Measurements from ENCODE around the gene DYSF.
"Not testable (repeated sequence)": the region's sequence is repeated elsewhere in the genome, so short reads cannot be mapped to it uniquely, and the experiment has no call there.

The DYSF gene

GRCh38 chr2:71473346-71474031 lies 20.1 kb downstream of the DYSF start:
- no peak for DNase-seq

- no peak for DNase-seq
These were observed 20.9 kb downstream of the DYSF start for GRCh38 chr2:71474116-71474743.

GRCh38 chr2:71474744-71475397 lies 21.5 kb downstream of the DYSF start:
- no peak for DNase-seq

- DNase-seq: no peak
These were observed 23.1 kb downstream of the DYSF start for GRCh38 chr2:71476495-71476894.

DNA sequence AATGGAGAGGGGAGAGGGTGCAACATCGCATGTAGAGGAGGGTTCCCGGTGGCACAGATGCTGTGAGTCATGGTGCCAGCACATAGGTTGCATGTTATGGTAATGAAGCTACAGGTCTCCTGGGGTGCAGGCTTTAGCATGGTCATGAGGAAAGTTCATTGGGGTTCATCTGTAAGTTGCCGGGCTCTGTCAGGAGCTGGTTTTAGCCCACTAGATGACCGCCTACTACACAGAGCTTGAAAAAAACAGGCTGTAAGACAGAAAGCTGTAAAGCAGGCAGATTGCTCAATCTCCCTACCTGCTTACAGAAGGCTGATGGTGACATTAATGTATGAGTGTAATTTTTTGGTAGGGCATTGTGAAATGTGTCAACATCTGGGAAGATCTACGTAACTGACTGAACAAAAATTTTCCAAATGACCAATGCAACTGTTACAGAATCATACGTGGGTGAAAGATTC lies 23.9 kb downstream of the DYSF start:
- DNase-seq: no peak

DNA sequence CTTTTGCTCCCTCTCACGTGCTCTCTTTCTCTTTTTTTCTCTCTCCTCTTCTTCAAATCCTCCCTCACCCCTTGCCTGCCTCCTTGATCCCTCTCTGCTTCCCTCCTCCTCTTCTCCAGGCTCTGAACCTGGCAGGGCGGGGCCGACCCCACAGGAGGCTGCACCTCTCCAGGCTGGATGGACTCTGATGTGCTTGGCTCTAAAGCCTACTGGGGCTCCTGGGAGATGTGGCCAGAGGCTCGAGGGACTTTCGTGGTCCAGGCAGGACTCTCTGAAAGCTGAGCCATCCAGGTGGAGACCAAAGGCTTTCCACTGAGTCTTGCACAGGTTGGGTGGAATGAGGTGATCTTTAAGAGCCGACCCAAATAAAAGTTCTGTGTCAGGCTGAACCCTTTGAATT lies 25.4 kb downstream of the DYSF start:
- no peak for DNase-seq

GRCh38 chr2:71479261-71479660 lies 25.9 kb downstream of the DYSF start:
- DNase-seq: no peak

DNA sequence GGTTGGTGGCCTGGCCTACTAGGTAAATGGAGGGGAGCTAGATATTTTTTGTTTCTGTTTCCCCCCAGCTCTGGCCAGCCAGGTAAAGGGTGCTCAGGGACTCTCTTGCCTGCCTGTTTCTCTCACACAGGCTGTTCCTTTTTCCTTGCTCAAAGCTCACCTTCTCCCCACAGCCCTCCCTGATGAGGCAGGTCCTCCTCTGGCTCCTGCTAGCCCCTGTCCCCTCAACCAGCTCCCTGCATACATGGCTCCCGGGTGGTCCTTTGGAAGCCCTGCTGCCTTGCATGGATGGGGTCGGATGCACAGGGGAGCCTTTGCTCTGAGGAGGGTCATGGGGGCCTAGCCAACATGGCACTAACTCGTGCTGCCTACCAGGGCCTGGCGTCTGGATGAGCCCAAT lies 27.8 kb downstream of the DYSF start:
- DNase-seq: no peak

GRCh38 chr2:71482055-71482454 lies 28.7 kb downstream of the DYSF start:
- no peak for DNase-seq

DNA sequence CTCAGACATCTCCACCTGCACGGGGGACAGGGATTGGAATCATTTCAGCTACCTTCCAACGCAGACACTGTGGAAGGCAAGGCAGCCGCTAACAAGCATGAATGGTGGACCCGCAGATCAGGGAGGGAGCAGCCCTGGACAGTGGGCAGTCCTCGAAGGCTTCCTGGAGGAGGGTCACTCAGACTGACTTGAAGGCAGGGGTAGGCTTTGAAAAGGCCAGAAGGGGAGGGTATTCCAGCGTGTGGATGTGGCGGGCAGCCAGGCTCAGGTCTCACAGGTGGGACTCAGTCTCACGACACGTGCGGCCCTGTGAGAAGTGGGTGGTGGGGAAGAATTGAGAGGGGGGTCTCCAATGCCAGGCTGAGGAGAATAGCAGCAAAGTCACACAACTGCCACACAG lies 29.9 kb downstream of the DYSF start:
- DNase-seq: no peak

DNA sequence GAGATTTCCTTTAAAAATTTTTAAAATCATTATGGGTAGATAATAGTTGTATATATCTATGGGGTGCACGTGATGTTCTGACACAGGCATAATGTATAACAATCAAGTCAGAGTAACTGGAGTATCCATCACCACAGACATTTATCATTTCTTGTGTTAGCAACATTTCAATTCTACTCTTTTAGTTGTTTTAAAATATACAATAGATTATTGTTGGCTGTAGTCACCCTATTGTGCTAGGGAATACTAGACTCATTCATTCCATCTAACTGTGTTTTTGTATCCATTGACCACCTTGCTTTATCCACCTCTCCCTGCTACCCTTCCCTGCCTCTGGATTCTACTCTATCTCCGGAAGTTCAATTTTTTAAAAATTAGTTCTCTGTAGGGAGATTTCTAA lies 31.0 kb downstream of the DYSF start:
- no peak for DNase-seq

DNA sequence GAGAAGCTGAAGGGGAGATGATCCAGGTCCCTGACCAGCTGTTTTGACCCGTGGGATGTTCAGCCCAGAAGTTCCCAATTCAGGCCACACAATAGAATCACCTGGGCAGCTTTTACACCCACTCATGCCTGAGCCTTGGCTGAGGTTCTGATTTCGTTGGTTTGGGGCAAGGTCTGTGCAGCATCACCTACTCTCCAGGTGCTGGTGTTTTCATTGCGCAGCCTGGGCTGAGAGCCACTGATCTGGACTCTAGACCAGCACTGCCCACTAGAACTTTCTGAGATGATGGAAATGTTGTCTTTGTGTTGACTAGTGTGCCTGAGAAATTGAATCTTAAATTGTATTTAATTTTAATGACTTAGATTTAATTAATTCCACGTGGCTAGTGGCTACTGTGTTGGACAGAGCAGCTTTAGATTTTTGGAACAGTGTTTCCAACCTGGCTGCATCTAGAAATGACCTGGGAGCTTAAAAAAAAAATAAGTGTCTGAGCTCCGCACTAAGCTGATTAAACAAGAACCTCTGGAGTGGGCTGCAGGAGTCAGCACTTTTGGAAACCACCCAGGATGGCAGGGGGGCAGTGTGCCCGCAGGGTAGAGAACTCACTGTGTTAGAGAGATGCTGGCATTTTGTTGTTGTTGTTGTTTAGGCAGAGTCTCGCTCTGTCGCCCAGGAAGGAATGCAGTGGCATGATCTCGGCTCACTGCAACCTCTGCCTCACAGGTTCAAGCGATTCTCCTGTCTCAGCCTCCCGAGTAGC lies 33.7 kb downstream of the DYSF start:
- DNase-seq: no peak

- not testable (repeated sequence) for DNase-seq
These were observed 38.2 kb downstream of the DYSF start for GRCh38 chr2:71491551-71491950.

DNA sequence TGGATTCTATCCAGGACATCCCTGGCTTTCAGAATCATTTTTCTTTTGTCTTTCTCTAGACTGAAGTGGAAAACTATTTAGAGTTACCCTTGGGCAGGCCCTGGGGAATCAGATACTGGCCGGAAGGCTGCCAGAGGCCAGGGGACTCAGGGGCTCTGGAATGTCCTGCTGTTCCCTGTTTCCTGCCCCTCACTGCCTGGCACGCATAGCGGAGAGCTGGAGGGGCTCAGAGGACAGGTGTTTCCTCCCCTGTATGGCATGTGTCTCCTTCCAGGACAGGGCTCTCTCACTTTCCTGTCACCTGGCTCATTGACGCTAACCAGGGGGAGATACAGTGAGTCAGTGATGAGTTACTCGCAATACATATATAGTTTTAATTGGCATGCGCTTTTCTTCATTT lies 38.8 kb downstream of the DYSF start:
- DNase-seq: no peak

- no peak for DNase-seq
These were observed 40.7 kb downstream of the DYSF start for GRCh38 chr2:71494091-71494490.

- DNase-seq: no peak
These were observed 41.3 kb downstream of the DYSF start for GRCh38 chr2:71494523-71495155.

DNA sequence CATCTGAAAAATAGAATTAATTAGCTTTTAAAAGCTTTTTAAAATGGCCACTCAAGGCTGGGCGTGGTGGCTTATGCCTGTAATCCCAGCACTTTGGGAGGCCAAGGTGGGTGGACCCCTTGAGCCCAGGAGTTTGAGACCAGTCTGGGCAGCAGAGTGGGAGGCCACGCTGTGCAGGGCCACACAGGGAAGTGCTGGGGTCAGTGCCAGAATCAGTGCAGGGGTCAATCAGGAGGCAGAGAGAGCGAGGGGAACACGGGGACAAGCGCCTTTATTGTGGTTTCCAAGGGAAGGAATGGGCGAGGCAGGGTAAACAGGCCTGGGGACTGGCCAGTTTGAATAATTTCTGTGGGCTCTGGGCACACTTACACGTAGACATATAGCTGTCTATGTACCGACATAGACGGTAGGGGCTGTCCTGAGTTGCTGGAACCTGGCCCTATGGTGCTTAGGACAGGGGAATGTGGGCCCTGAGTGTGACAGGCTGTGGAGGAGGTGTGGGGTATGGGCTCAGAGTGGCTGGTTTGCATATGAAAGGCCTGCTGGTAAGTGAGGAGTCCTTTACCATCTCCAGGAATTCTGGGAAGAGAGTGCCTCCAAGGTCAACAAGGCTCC lies 42.9 kb downstream of the DYSF start:
- no peak for DNase-seq

DNA sequence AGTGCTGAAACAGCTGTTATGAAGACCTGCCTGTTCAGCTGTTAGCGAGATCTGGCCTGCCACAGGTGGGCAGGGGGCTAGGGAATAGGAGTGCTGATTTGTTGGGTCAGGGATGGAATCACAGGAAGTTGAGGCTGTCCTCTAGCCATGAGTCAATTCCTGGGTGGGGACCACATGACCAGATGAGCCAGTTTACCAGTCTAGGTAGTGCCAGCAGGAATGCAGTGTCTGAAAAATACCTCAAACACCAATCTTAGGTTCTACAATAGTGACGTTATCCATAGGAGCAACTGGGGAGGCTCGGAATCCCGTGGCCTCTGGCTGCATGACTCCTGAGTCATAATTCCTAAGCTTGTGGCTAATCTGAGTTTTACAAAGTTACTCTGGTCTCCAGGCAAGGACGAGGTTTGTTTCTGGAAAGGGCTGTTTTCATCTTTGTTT lies 44.9 kb downstream of the DYSF start:
- no peak for DNase-seq

- no peak for DNase-seq
These were observed 46.3 kb downstream of the DYSF start for GRCh38 chr2:71499691-71500090.

DNA sequence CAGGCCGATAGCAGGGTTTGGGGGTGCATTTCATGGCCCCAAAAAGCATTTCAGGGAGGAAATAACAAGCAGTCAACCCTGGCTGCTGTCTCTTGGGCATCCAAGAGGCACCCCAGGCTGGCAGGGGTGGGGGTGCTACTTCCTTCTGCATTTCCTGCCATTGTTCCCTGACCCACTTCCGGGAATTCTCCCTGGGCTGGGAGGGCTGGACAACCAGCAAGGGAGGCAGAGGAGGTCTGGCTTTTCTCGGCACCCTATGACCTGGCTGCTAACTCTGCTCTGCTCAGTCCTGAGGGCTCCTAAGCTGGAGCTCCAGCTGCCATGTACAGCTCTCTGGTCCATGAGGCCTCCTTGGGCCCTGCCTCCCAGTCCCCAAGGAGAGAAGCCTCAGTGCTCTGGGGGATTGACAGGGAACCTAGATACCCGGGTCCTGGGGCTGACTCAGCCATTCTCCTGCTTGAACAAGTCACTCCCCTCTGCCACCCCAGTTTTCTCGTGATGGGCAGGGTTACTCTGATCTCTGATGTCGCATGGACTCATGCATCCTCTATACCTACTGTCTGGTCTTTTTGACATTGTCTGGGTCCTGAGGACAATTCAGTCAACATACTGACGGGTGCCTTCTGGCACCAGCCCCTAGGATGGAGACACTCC lies 47.2 kb downstream of the DYSF start:
- DNase-seq: no peak

DNA sequence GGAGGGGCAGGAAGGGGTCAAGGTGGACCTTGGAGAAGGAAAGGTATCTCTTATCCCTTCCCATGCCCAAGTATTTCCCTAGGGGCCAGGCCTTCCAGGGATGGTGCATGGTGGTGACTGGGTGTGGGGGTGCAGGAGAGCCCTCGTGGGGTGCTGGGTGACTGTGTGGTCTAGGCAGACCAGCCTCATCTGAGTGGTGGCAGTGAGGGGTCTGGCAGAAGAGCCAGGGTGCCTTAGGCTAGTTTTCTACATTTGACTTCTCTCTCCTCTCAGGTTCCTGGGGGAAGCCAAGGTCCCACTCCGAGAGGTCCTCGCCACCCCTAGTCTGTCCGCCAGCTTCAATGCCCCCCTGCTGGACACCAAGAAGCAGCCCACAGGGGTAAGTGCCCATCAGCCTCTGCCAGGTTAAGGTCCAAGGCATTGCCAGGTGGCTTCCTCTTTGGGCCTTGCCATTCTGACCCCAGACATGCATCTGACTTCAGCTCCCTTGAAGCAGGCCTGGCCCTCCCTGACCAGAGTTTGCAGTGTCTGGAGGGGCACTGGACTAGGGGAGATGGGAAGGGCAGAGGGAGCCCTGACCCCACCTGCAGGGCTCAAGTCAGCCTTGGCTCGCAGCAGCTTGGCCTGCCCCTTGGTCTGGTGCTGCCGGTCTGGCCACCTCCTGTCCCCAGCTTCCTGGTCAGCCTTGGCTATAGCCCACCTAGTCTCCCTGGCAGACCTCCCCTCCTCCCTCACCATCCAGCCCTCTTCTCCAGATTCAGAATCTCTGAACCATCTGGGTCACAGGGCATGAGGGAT lies 49.8 kb downstream of the DYSF start:
- DNase-seq: no peak
